Esophagus mucosa (tissue), 1 donor: Measurements from ENCODE around the gene GAGE1. TPM values are rescaled to one million over a fixed set of nuclear protein-coding genes. Genes with fewer than 3 reads are reported as not detected.
A peak's percentile ranks its signal among the peaks of the same experiment; 100 is the strongest.
"Not testable (repeated sequence)": the region's sequence is repeated elsewhere in the genome, so short reads cannot be mapped to it uniquely, and the experiment has no call there.

ENCODE experiments used
- ATAC-seq: fragments of 200-7000 bp; cut with Tn5 transposase; one replicate; pipeline ENCODE4 v1.9.1; 2020
- total RNA-seq: library from RNA; stranded (reverse); gene quantifications from one replicate; pipeline ENCODE4 v1.2.4, GENCODE V29; 2023
- donor health status: DM: yes; HTN: yes; CAD: no.

Gene GAGE1
- not detected for total RNA-seq

GRCh38 chrX:49598720-49599119 lies at the start of gene GAGE1:
Gene GAGE1, plus strand, starts transcription at chrX:49599020. Its CDS starts 1,155 bp downstream, at chrX:49600175.
- ATAC-seq, result not testable (repeated sequence)

GRCh38 chrX:49550989-49551388 lies 47.8 kb upstream of the GAGE1 start, which contains the start of gene GAGE12E:
Gene GAGE12E, plus strand, starts transcription at chrX:49551289. Its CDS starts 1,155 bp downstream, at chrX:49552444.
- not testable (repeated sequence) for ATAC-seq

GRCh38 chrX:49560542-49560941 lies 38.3 kb upstream of the GAGE1 start, which contains the start of gene GAGE12F:
Gene GAGE12F, plus strand, starts transcription at chrX:49560842. Its CDS starts 1,155 bp downstream, at chrX:49561997.
- ATAC-seq, result not testable (repeated sequence)

GRCh38 chrX:49568728-49569127 lies 30.1 kb upstream of the GAGE1 start:
- ATAC-seq, result not testable (repeated sequence)

GRCh38 chrX:49569152-49569551 lies 29.7 kb upstream of the GAGE1 start:
- not testable (repeated sequence) for ATAC-seq

- ATAC-seq, result not testable (repeated sequence)
Observed at GRCh38 chrX:49570100-49570499, 28.7 kb upstream of the GAGE1 start, which contains the start of gene GAGE12G. Gene GAGE12G, plus strand, starts transcription at chrX:49570400. Its CDS starts 1,155 bp downstream, at chrX:49571555.

- not testable (repeated sequence) for ATAC-seq
Observed at GRCh38 chrX:49579649-49580048, 19.2 kb upstream of the GAGE1 start, which contains the start of gene GAGE12H. Gene GAGE12H, plus strand, starts transcription at chrX:49579949. Its CDS starts 1,155 bp downstream, at chrX:49581104.

- not testable (repeated sequence) for ATAC-seq
Observed at GRCh38 chrX:49589196-49589595, 9.6 kb upstream of the GAGE1 start, which contains the start of gene GAGE2A. Gene GAGE2A, plus strand, starts transcription at chrX:49589496. Its CDS starts 1,155 bp downstream, at chrX:49590651.

- not testable (repeated sequence) for ATAC-seq
Observed at GRCh38 chrX:49589769-49590478, 8.9 kb upstream of the GAGE1 start.

- not testable (repeated sequence) for ATAC-seq
Observed at GRCh38 chrX:49590488-49590887, 8.3 kb upstream of the GAGE1 start.

GRCh38 chrX:49610718-49611310 lies 12.0 kb downstream of the GAGE1 start:
- ATAC-seq, result no peak

GRCh38 chrX:49618574-49618973 lies 19.8 kb downstream of the GAGE1 start:
- ATAC-seq, result no peak

GRCh38 chrX:49627086-49627777 lies 28.4 kb downstream of the GAGE1 start:
- ATAC-seq, result peak; percentile 18

GRCh38 chrX:49644991-49645637 lies 46.3 kb downstream of the GAGE1 start:
- no peak for ATAC-seq

- no peak for ATAC-seq
Observed at GRCh38 chrX:49656533-49656932, 57.7 kb downstream of the GAGE1 start.

Other genes starting within 250 kb of the GAGE1 start
- gene GAGE12C, start 66.8 kb upstream of the GAGE1 start, total RNA-seq, result not detected
- gene GAGE12D, start 57.3 kb upstream of the GAGE1 start, total RNA-seq, result not detected
- not detected for gene GAGE12E, start 47.7 kb upstream of the GAGE1 start, total RNA-seq
- gene GAGE12F, start 38.2 kb upstream of the GAGE1 start, total RNA-seq, result not detected
- not detected for gene GAGE12G, start 28.6 kb upstream of the GAGE1 start, total RNA-seq
- not detected for gene GAGE12H, start 19.1 kb upstream of the GAGE1 start, total RNA-seq
- gene GAGE2A, start 9.5 kb upstream of the GAGE1 start, total RNA-seq, result not detected
- not detected for gene PAGE1, start 97.0 kb downstream of the GAGE1 start, total RNA-seq
- not detected for gene PAGE4, start 230.3 kb downstream of the GAGE1 start, total RNA-seq